Head of caudate nucleus (tissue), 42 donors: ENCODE measurements around the gene GPBP1.
"Not testable (repeated sequence)": the region's sequence is repeated elsewhere in the genome, so short reads cannot be mapped to it uniquely, and the experiment has no call there.

Experiments used
- DNase-seq, 42 donors: peaks; one replicate each; pipeline versions ENCODE4 v3.0.0 to v3.0.0-alpha.2; 2020 to 2021; ENCODE audit warnings: mixed read lengths in 7 of 42
- intact Hi-C: fragments of 100-400 bp; cut with DNase I; formaldehyde crosslinking; loops from one replicate; pipeline ENCODE4 v1.15.0; 2022

Gene GPBP1

GRCh38 chr5:57247765-57248164, 73.9 kb downstream of the GPBP1 start:
- DNase-seq = no peak
- intact Hi-C loops = no loop called here

DNA sequence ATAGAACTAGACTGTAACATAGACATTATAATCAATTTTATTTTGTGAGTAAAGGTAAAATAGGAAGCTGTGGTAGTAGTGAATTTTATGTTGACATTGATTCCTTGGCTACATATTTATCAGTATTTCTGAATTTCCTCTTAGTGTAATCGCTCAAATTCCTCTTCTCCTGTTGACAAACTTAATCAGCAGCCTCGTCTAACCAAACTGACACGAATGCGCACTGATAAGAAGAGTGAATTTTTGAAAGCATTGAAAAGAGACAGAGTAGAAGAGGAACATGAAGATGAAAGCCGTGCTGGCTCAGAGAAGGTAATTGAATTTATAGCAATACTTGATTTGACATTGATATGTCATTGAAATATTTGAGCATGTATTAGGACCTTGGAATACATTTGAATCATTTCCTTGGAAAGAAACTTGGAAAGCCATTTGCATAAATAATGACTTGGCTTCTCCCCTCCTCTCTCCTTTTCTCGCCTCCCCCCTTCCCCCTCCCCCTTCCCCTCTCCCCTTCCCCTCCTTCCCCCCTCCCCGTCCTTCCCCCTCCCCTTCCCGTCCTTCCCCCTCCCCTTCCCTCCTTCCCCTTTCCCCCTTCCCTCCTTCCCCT, 75.5 kb downstream of the GPBP1 start:
- intact Hi-C loops = no loop called here
- DNase-seq = no peak

- intact Hi-C loops = no loop called here
- DNase-seq = no peak
Observed at GRCh38 chr5:57258052-57258451, 84.2 kb downstream of the GPBP1 start.

DNA sequence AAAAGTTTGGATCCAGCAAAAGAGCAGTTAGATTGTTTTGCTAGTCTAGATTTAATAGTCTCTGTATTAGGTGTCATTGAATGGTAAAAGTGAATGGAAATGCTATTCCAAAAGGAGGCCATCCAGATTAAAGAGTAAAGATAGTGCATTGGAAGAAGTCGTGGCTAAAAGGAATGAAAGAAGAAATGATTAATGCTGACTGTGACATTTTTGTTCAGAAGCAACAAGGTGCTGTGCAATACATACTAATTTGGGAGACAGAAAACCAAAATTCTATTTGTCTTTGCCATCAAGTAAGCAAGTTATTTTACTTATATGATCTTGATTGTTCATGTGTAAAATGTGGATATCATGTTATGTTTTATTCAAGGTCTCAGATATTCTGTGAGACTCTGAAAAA, 85.1 kb downstream of the GPBP1 start:
- no peak for DNase-seq
- intact Hi-C loops = no loop called here

DNA sequence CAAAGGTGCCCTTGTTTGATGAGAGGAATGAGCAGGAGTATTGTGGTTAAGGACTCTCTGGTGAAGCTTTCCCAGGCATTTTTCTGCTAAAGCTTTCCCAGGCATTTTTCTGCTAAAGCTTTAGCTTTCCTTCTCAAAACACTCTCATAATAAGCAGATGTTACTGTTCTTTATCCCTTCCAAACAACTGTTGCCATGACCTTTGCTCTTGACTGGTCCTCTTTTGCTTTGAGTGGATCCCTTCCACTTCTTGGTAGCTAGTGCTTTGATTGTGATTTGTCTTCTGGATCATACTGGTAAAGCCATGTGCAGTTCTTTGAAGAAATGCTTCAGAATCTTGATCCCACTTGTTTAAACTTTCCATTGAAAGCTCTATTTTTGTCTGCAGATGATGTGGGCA, 85.8 kb downstream of the GPBP1 start:
- DNase-seq = no peak
- intact Hi-C loops = no loop called here

DNA sequence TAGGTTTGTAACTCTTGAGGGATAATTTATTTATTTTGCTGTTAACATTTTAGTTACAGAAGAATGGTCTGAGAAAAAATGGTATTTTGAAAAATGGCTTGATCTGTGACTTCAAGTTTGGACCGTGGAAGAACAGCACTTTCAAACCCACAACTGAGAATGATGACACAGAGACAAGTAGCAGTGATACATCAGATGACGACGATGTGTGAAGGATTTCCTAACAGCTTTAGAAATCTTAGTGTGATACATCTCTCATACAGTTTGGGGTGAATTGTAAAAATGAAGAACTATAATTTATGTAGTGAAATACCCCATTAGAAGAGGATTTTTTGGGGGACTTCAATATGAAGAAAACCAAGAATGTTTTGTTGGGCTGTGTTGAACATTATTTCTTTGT, 88.7 kb downstream of the GPBP1 start:
- intact Hi-C loops = no loop called here
- no peak for DNase-seq

GRCh38 chr5:57267805-57268204, 93.9 kb downstream of the GPBP1 start:
- intact Hi-C loops = no loop called here
- no peak for DNase-seq

GRCh38 chr5:57276353-57276752, 102.5 kb downstream of the GPBP1 start:
- intact Hi-C loops = no loop called here
- DNase-seq = no peak

DNA sequence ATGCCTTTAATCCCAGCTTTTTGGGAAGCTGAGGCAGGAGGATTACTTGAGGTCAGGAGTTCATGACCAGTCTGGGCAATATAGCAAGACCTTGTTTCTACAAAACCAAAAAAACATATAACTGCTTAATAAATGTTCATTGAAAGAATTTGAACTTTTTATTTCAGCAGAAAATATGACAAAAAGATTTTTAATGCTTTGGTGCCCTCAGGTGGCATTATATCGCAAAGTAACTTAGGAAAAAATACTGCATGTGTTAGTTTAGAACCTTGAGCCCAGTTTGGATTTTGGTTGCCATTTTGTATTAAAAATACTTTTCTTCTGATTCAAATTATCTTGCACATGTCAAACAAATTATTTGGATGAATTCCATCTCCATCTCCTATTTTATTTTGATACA, 103.2 kb downstream of the GPBP1 start:
- no peak for DNase-seq
- intact Hi-C loops = no loop called here

- no peak for DNase-seq
- intact Hi-C loops = no loop called here
Observed at GRCh38 chr5:57280853-57281252, 107.0 kb downstream of the GPBP1 start.

DNA sequence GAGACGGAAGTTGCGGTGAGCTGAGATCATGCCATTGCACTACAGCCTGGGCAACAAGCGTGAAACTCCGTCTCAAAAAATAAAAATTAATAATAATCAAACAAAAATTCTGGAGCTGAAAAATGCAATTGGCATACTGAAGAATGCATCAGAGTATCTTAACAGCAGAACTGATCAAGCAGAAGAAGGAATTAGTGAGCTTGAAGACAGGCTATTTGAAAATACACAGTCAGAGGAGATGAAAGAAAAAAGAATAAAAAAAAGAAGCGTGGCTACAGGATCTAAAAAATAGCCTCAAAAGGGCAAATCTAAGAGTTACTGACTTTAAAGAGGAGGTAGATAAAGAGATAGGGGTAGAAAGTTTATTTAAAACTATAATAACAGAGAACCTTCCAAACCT, 111.2 kb downstream of the GPBP1 start:
- intact Hi-C loops, DNase-seq: not testable (repeated sequence)

- intact Hi-C loops = no loop called here
- no peak for DNase-seq
Observed at GRCh38 chr5:57291894-57292293, 118.0 kb downstream of the GPBP1 start.

GRCh38 chr5:57292336-57292735, 118.5 kb downstream of the GPBP1 start:
- no peak for DNase-seq
- intact Hi-C loops = no loop called here

GRCh38 chr5:57298295-57298984, 124.6 kb downstream of the GPBP1 start:
- intact Hi-C loops = loop anchor here (1.0 kb wide), 1 partner anchor 1163 kb away; no protein-coding TSS in a partner anchor
- peak; percentile 59 to 96 (median 86) for DNase-seq

DNA sequence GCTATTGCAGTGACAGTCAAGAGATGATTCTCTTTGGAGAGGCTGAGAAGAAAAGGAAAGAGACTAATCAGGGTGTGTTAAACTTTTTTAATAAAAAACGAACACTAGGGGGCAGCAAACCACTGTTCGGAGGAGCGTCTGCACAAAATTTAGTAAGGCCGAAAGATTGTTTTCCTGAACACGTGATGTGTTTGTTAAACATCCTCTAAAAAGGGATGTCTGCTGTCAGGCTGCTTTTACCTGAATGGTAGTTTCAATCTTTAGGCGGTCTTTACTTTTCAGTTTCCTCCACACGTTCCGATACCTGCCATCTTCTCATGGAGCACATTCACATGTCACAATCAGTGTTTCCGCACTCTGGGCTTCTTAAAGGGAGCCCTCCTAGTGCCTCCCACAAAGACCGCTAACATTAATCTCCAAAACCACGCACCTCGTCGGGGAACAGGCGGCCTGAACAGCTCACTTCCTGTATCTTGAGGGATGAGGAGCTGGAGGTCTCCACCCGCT, 125.2 kb downstream of the GPBP1 start:
- intact Hi-C loops = loop anchor here (1.0 kb wide), 1 partner anchor 1162 kb away; no protein-coding TSS in a partner anchor
- DNase-seq = peak in 29 of 42 donors; percentile 5 to 75 (median 45)

GRCh38 chr5:57299986-57300385, 126.1 kb downstream of the GPBP1 start:
- peak in 1 of 42 donors; percentile 4 for DNase-seq
- intact Hi-C loops = loop anchor here (10.0 kb wide), 1 partner anchor 195 kb away; no protein-coding TSS in a partner anchor

DNA sequence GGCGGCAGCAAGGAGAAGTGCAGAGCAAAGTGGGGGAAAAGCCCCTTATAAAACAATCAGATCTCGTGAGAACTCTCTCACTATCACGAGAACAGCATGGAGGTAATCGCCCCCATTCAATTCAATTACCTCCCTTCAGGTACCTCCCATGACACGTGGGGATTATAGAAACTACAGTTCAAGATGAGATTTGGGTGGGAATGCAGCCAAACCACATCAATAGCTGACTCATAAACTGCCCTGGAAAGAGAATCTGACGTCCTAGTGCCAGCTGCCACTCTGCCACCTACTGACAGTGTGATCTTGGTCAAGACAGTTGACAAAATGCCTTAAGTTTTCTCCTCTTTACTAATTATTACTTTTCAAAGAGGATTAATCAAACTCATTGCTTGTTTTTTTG, 128.3 kb downstream of the GPBP1 start:
- intact Hi-C loops = loop anchor here (10.0 kb wide), 1 partner anchor 193 kb away; no protein-coding TSS in a partner anchor
- DNase-seq = no peak

DNA sequence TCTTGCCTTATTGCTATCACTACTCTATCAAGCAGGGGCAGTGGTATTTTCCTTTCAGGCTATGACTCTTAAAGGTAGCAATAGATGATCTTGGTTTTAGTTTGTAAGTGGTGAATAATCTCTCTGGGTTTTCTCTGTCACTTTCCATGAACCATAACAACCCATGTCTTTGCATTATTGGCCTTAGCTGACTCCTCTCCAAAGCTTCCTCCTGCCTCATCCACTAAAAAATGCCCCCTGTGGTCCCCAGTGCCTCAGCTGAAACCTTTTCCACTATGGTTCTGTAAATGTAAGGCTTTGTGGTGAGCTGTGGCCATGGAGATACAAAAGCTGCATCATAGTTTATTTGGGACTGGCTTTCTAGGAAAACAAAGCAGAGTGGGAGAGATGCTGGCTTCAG, 128.8 kb downstream of the GPBP1 start:
- intact Hi-C loops = loop anchor here (10.0 kb wide), 1 partner anchor 192 kb away; no protein-coding TSS in a partner anchor

DNA sequence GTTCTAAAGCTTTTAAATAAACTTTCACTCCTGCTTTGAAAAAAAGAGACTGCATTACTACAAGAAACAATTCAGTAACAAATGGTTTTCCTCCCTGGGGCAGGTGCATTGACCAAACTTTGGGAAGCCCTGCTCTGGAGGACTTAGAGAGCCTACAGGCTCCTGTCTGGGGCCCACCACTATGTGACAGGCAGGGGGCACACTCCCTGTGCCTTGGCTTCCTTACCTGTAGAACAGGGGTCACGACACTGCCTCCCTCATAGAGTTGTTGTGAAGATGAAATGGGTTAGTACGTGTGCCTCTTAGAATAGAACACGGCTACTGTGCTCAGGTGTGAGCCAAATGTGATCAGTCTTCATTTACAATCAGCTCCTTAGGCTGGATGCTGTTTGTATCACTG, 130.1 kb downstream of the GPBP1 start:
- no peak for DNase-seq
- intact Hi-C loops = loop anchor here (10.0 kb wide), 1 partner anchor 191 kb away; no protein-coding TSS in a partner anchor

More for the DNA sequence above, 128.8 kb downstream of the GPBP1 start:
- DNase-seq = no peak

- DNase-seq = no peak
- intact Hi-C loops = loop anchor here (10.0 kb wide), 1 partner anchor 190 kb away; no protein-coding TSS in a partner anchor
Observed at GRCh38 chr5:57304931-57305330, 131.1 kb downstream of the GPBP1 start.
